ENCODE data around the gene HSBP1L1. TPM values are rescaled to one million over a fixed set of nuclear protein-coding genes. Genes with fewer than 3 reads are reported as not detected.

Gene HSBP1L1
- polyA plus RNA-seq, 2 of the 4 experiments (the other 2 are of a cell fraction), result 17.7 to 19.1 TPM

DNA sequence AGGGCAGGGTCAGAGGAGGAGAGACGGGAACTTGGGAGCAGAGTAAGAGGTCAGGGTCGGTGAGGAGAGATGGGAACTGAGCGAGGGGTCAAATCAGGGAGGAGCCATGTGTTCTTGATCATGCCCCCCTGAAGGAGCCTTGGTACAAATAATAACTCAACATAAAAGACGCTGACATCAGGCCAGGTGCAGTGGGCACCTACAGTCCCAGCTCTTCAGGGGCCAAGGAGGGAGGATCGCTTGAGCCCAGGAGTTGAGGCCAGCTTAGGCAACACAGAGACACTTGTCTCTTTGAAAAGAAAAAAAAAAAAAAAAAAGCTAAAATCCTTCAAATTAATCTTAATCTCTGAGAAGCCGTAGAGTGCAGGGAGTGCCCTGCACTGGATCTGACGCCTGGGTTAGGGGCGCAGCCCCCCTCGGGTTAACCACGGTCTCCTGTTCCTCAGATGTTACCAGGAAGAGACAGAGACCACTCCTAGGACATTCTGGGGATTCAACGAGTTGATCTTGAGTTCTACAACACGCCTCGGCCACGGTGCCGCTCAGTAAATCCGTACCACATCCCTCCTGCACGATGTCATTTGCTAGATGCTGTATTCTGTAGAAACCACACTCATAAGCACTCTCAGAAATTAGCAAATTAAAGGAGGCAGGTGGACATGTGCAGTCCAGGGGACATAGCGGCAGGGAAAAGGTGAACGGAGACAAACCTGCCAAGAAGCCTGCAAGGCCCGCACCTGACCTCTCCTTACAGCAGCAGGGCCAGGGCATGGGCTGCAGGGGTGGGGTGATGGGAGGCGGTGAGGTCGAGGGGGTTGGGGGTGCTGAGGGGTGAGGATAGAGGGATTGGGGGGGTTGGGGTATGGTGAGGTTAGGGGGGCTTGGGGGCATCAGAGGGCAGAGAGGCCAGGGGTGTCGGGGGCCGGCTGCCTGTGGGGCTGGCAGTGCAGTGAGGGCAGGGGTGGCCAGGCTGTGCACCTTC, 42.2 kb upstream of the HSBP1L1 start:
- H3K4me1 ChIP-seq, result no peaks in the 10 kb centered on the region
- no peak for DNase-seq (ENCODE audit: low read depth in 1 of 2, low spot score in 1 of 2)
- TF ChIP-seq SMC3 (IDR thresholded peaks at IDR 0.05) (no peak), JUN (IDR thresholded peaks at IDR 0.05) (no peak)
- no peaks in the 10 kb centered on the region for H3K9me3 ChIP-seq
- H3K4me3 ChIP-seq, result no peak overlapping the region
- ATAC-seq, result no peak
- WGBS (ENCODE audit: missing lambda C conversion rate), result 88% methylated on average over 19 of the region's 24 CpGs
- ChIA-PET CTCF (no interaction called here), POLR2A (no interaction called here)
- no peak for FAIRE-seq
- H3K4me2 ChIP-seq, result no peak overlapping the region
- H3K27ac ChIP-seq, result no peak overlapping the region

DNA sequence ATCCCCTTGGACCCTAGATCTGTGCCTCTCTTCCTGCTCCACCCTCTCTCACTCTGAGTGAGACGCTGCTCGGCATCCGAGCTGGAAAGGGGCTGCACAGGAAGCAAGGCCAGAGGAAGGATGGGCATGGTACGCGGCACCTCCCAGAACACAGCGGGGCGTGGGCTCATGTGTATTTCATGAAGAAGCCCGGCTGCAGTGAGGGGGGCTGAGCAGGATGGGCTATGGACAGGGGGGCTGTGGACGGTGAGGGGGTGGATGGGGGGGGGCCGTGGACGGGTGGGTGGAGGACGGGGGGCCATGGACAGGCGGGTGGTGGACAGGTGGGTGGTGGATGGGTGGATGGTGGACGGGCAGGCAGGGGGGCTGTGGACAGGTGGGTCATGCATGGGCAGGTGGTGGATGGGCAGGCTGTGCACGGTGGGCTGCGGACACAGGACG, 41.5 kb upstream of the HSBP1L1 start:
- no peak for DNase-seq (ENCODE audit: low read depth in 1 of 2, low spot score in 1 of 2)
- WGBS (ENCODE audit: missing lambda C conversion rate), result 92% methylated on average over 8 of the region's 17 CpGs
- POLR2A ChIA-PET, result no interaction called here
- H3K4me3 ChIP-seq, result no peak overlapping the region
- TF ChIP-seq POLR2A (IDR thresholded peaks at IDR 0.05; ENCODE audit: low read length) (no peak), CEBPB (IDR thresholded peaks at IDR 0.05) (no peak), PHF8 (IDR thresholded peaks at IDR 0.05; ENCODE audit: borderline replicate concordance, low read depth) (no peak), NR3C1 (IDR thresholded peaks at IDR 0.05) (no peak), EHF (CRISPR knock-in tag; IDR thresholded peaks at IDR 0.05) (no peak), RNF2 (IDR thresholded peaks at IDR 0.05; ENCODE audit: borderline replicate concordance, low read depth) (no peak), TFCP2L1 (CRISPR knock-in tag; IDR thresholded peaks at IDR 0.05) (no peak), CHD2 (IDR thresholded peaks at IDR 0.05; ENCODE audit: low read length, partially characterized antibody) (no peak), EP300 (IDR thresholded peaks at IDR 0.05) (no peak), NFE2L2 (conservative IDR thresholded peaks at IDR 0.05; ENCODE audit: low read length) (no peak), GATA3 (IDR thresholded peaks at IDR 0.05; ENCODE audit: borderline replicate concordance) (no peak)
- no peak for ATAC-seq
- FAIRE-seq, result no peak
- no peak overlapping the region for H3K27ac ChIP-seq
- CTCF ChIA-PET, result no interaction called here
- no peaks in the 10 kb centered on the region for H3K9me3 ChIP-seq
- H3K4me1 ChIP-seq, result no peaks in the 10 kb centered on the region
- no peak overlapping the region for H3K4me2 ChIP-seq

DNA sequence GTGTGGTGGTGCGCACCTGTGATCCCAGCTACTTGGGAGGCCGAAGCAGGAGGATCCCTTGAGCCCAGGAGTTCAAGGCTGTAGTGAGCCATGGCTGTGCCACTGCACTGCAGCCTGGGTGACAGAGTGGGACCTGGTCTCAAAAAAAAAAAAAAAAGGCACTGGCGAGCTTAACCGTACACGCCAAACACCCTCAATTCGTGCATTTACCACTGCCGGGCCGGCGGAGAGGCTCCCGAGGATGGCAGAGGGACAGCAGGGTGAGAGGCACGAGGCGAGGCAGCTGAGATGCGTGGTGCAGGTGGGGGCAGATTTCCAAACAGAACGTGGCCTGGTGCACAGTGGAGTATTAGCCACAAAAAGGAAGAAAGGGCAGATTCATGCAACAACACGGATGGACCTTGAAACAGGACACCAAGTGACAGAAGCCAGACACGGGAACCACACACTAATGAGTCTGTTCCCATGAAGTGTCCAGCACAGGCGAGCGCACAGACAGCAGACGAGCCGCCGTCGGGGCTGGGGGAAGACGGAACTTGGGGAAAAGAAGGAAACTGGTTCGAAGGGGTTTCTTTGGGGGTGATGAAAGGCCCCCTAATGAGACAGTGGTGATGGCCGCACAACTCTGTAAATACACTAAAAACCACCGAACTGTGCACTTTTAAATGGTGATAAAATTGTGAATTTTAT, 40.4 kb upstream of the HSBP1L1 start:
- Histone ChIP-seq H3K4me1 (no peaks in the 10 kb centered on the region), H3K4me3 (no peak overlapping the region), H3K27ac (no peak overlapping the region), H3K4me2 (no peak overlapping the region), H3K9me3 (peaks cover 8% of the 10 kb centered on the region; the same call in 1 of the 3 replicates)
- ATAC-seq, result no peak
- POLR2A ChIA-PET, result no interaction called here
- TF ChIP-seq, protein P1, sequence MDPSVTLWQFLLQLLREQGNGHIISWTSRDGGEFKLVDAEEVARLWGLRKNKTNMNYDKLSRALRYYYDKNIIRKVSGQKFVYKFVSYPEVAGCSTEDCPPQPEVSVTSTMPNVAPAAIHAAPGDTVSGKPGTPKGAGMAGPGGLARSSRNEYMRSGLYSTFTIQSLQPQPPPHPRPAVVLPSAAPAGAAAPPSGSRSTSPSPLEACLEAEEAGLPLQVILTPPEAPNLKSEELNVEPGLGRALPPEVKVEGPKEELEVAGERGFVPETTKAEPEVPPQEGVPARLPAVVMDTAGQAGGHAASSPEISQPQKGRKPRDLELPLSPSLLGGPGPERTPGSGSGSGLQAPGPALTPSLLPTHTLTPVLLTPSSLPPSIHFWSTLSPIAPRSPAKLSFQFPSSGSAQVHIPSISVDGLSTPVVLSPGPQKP (IDR thresholded peaks at IDR 0.05; ENCODE audit: low read depth, low read length), result no peak
- TF ChIP-seq, protein P2, sequence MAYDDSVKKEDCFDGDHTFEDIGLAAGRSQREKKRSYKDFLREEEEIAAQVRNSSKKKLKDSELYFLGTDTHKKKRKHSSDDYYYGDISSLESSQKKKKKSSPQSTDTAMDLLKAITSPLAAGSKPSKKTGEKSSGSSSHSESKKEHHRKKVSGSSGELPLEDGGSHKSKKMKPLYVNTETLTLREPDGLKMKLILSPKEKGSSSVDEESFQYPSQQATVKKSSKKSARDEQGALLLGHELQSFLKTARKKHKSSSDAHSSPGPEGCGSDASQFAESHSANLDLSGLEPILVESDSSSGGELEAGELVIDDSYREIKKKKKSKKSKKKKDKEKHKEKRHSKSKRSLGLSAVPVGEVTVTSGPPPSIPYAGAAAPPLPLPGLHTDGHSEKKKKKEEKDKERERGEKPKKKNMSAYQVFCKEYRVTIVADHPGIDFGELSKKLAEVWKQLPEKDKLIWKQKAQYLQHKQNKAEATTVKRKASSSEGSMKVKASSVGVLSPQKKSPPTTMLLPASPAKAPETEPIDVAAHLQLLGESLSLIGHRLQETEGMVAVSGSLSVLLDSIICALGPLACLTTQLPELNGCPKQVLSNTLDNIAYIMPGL (CRISPR knock-in tag; IDR thresholded peaks at IDR 0.05; ENCODE audit: borderline replicate concordance), result no peak
- TF ChIP-seq, protein P3, sequence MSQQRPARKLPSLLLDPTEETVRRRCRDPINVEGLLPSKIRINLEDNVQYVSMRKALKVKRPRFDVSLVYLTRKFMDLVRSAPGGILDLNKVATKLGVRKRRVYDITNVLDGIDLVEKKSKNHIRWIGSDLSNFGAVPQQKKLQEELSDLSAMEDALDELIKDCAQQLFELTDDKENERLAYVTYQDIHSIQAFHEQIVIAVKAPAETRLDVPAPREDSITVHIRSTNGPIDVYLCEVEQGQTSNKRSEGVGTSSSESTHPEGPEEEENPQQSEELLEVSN (IDR thresholded peaks at IDR 0.05; ENCODE audit: borderline replicate concordance, low read depth), result no peak
- TF ChIP-seq KDM5A (IDR thresholded peaks at IDR 0.05), result no peak
- TF ChIP-seq HOXB13 (CRISPR knock-in tag; IDR thresholded peaks at IDR 0.05; ENCODE audit: low read depth), result no peak
- no peak for TF ChIP-seq RFX5 (IDR thresholded peaks at IDR 0.05)
- TF ChIP-seq RAD21 (conservative IDR thresholded peaks at IDR 0.05 in 1 of 2, IDR thresholded peaks at IDR 0.05 in 1 of 2), result no peak
- no peak for TF ChIP-seq RARB (CRISPR knock-in tag; IDR thresholded peaks at IDR 0.05)
- TF ChIP-seq BHLHE40 (IDR thresholded peaks at IDR 0.05; ENCODE audit: low read depth, low read length), result no peak
- no peak for TF ChIP-seq EP300 (IDR thresholded peaks at IDR 0.05)
- TF ChIP-seq, protein P4, sequence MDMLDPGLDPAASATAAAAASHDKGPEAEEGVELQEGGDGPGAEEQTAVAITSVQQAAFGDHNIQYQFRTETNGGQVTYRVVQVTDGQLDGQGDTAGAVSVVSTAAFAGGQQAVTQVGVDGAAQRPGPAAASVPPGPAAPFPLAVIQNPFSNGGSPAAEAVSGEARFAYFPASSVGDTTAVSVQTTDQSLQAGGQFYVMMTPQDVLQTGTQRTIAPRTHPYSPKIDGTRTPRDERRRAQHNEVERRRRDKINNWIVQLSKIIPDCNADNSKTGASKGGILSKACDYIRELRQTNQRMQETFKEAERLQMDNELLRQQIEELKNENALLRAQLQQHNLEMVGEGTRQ (IDR thresholded peaks at IDR 0.05), result no peak
- TF ChIP-seq GATA3 (IDR thresholded peaks at IDR 0.05; ENCODE audit: borderline replicate concordance), result no peak
- no peak for TF ChIP-seq MAZ (IDR thresholded peaks at IDR 0.05; ENCODE audit: borderline replicate concordance, low read depth, low read length)
- no peak for TF ChIP-seq JUN (IDR thresholded peaks at IDR 0.05)
- TF ChIP-seq, protein P5, sequence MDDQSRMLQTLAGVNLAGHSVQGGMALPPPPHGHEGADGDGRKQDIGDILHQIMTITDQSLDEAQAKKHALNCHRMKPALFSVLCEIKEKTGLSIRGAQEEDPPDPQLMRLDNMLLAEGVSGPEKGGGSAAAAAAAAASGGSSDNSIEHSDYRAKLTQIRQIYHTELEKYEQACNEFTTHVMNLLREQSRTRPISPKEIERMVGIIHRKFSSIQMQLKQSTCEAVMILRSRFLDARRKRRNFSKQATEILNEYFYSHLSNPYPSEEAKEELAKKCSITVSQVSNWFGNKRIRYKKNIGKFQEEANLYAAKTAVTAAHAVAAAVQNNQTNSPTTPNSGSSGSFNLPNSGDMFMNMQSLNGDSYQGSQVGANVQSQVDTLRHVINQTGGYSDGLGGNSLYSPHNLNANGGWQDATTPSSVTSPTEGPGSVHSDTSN (IDR thresholded peaks at IDR 0.05), result no peak
- TF ChIP-seq NR3C1 (IDR thresholded peaks at IDR 0.05), result no peak
- no peak for TF ChIP-seq CHD4 (IDR thresholded peaks at IDR 0.05; ENCODE audit: borderline replicate concordance)
- TF ChIP-seq ZSCAN20 (CRISPR knock-in tag; IDR thresholded peaks at IDR 0.05), result no peak
- no peak for TF ChIP-seq CBX8 (IDR thresholded peaks at IDR 0.05)
- WGBS (ENCODE audit: missing lambda C conversion rate), result 91% methylated on average over 26 of the region's 26 CpGs
- DNase-seq (ENCODE audit: low read depth in 1 of 2, low spot score in 1 of 2), result no peak
- CTCF ChIA-PET, result interaction anchor here (0.8 kb wide), 1 partner anchor 14 kb away, joined by 3 read pairs; no protein-coding TSS in a partner anchor
- no peak for FAIRE-seq

Measured in A549 (cell line).